Progenitor cell of endocrine pancreas (in vitro differentiated cells): ENCODE data around the gene SUPT6H. TPM values are rescaled to one million over a fixed set of nuclear protein-coding genes. Genes with fewer than 3 reads are reported as not detected.
A peak's percentile ranks its signal among the peaks of the same experiment; 100 is the strongest.

Experiments used
- DNase-seq: peaks from one replicate; pipeline ENCODE4 v3.0.0; 2021; ENCODE audit warnings: low spot score; ENCODE audit not compliant: unreplicated experiment
- H3K27ac Mint-ChIP-seq: 2 replicates; pipeline ENCODE4 v1.8.0; 2021; ENCODE audit warnings: mild to moderate bottlenecking, moderate library complexity, mixed read lengths
- H3K27me3 Mint-ChIP-seq: 2 replicates; pipeline ENCODE4 v1.8.0; 2021; ENCODE audit warnings: mixed read lengths
- H3K36me3 Mint-ChIP-seq: 2 replicates; pipeline ENCODE4 v1.8.0; 2022; ENCODE audit warnings: mixed read lengths; ENCODE audit not compliant: insufficient read depth
- H3K4me1 Mint-ChIP-seq: 2 replicates; pipeline ENCODE4 v1.8.0; 2021; ENCODE audit warnings: low read depth, mixed read lengths
- H3K4me3 Mint-ChIP-seq: 2 replicates; pipeline ENCODE4 v1.8.0; 2021; ENCODE audit warnings: low read depth, mild to moderate bottlenecking, moderate library complexity, mixed read lengths
- H3K9me3 Mint-ChIP-seq: 2 replicates; pipeline ENCODE4 v1.8.0; 2021; ENCODE audit warnings: low read depth, mixed read lengths
- CTCF ChIP-seq: fragments of 200-600 bp; sonication (generic); IDR thresholded peaks from one replicate; pipeline ENCODE4 v1.5.0; 2021; ENCODE audit warnings: antibody characterized with exemption, mild to moderate bottlenecking; ENCODE audit not compliant: unreplicated experiment
- long read RNA-seq: library from polyadenylated mRNA; unstranded; transcript quantifications from one replicate; pipeline ENCODE4 v2.0.0, GENCODE V29; 2020
- total RNA-seq: library from RNA; stranded (reverse); gene quantifications from 2 replicates; pipeline ENCODE4 v1.2.1, GENCODE V29; 2021

SUPT6H gene
- 80.0 and 88.0 TPM in 2 replicates for total RNA-seq
- long read RNA-seq, partial matches to known transcripts: 7 of 8 reads
- long read RNA-seq, other reads (novel, unspliced or antisense): 1 of 8 reads

- TF ChIP-seq CTCF: no peak
- Mint-ChIP-seq H3K4me3 (peak within 1 kb of the TSS; percentile 100), H3K27me3 (no peaks in the 10 kb centered on the region), H3K36me3 (peaks cover 31% of the 10 kb centered on the region), H3K27ac (peak within 1 kb of the TSS; percentile 99), H3K4me1 (peaks cover 25% of the 10 kb centered on the region), H3K9me3 (peaks cover 4% of the 10 kb centered on the region)
- peak; percentile 74 for DNase-seq
These were observed at the start of gene SUPT6H, which contains the start of gene SDF2 for GRCh38 chr17:28661635-28662526. Gene SUPT6H (plus strand): TSS chr17:28662205. CDS start chr17:28673402, 11,197 bp downstream. Gene SDF2 (minus strand): TSS chr17:28661906. CDS start chr17:28661876, 30 bp downstream.

GRCh38 chr17:28612531-28612930, 49.5 kb upstream of the SUPT6H start:
- Mint-ChIP-seq H3K4me1 (no peaks in the 10 kb centered on the region), H3K27me3 (no peaks in the 10 kb centered on the region), H3K36me3 (peaks cover 26% of the 10 kb centered on the region), H3K27ac (no peak overlapping the region), H3K4me3 (no peak overlapping the region), H3K9me3 (no peaks in the 10 kb centered on the region)
- TF ChIP-seq CTCF: no peak
- DNase-seq: no peak

GRCh38 chr17:28612936-28613872, 48.8 kb upstream of the SUPT6H start:
- H3K4me3 Mint-ChIP-seq: no peak overlapping the region
- H3K27ac Mint-ChIP-seq: no peak overlapping the region
- no peaks in the 10 kb centered on the region for H3K9me3 Mint-ChIP-seq
- no peaks in the 10 kb centered on the region for H3K4me1 Mint-ChIP-seq
- peak; percentile 31 for DNase-seq
- peaks cover 26% of the 10 kb centered on the region for H3K36me3 Mint-ChIP-seq
- TF ChIP-seq CTCF: peak; percentile 69
- no peaks in the 10 kb centered on the region for H3K27me3 Mint-ChIP-seq

GRCh38 chr17:28613931-28614381, 48.0 kb upstream of the SUPT6H start, which contains the start of gene RSKR:
Gene RSKR (minus strand): TSS chr17:28614185. CDS start chr17:28614161, 24 bp downstream.
- TF ChIP-seq CTCF: no peak

More at GRCh38 chr17:28613931-28614381, 48.0 kb upstream of the SUPT6H start, which contains the start of gene RSKR:
- Mint-ChIP-seq H3K36me3 (peaks cover 29% of the 10 kb centered on the region), H3K4me3 (no peak within 1 kb of the TSS), H3K9me3 (no peaks in the 10 kb centered on the region), H3K27me3 (no peaks in the 10 kb centered on the region), H3K4me1 (no peaks in the 10 kb centered on the region), H3K27ac (peak within 1 kb of the TSS; percentile 81)
- no peak for DNase-seq
